Activated CD4-positive, alpha-beta memory T cell treated with anti-CD3 and anti-CD28 coated beads, Interleukin-2, amount 10 ng/mL, durations not matched to agents 7 days and 5 days (primary cell): ENCODE results near the gene ZFYVE19. TPM values are rescaled to one million over a fixed set of nuclear protein-coding genes. Genes with fewer than 3 reads are reported as not detected.
A peak's percentile ranks its signal among the peaks of the same experiment; 100 is the strongest.

ENCODE experiments used
- CTCF ChIA-PET: fragments of 350-600 bp; sonication (Branson Sonifier 250); formaldehyde crosslinking; loops from one replicate; lab custom pipeline; 2021; ENCODE audit warnings: antibody characterized with exemption, inconsistent platforms; lab: Charles Lee
- POLR2A ChIA-PET: fragments of 350-600 bp; sonication (Branson Sonifier 250); formaldehyde crosslinking; loops from one replicate; lab custom pipeline; 2021; ENCODE audit warnings: antibody characterized with exemption; lab: Charles Lee
- DNase-seq: peaks from one replicate; pipeline ENCODE4 v3.0.0-alpha.2; 2020
- H3K27ac Mint-ChIP-seq: one replicate; pipeline ENCODE4 v1.8.0; 2021; ENCODE audit warnings: mild to moderate bottlenecking, mixed read lengths
- H3K27me3 Mint-ChIP-seq: one replicate; pipeline ENCODE4 v1.8.0; 2021; ENCODE audit warnings: mixed read lengths
- H3K36me3 Mint-ChIP-seq: one replicate; pipeline ENCODE4 v1.8.0; 2021; ENCODE audit warnings: low read depth, mixed read lengths
- H3K4me1 Mint-ChIP-seq: one replicate; pipeline ENCODE4 v1.8.0; 2021; ENCODE audit warnings: mixed read lengths
- H3K4me3 Mint-ChIP-seq: one replicate; pipeline ENCODE4 v1.8.0; 2021; ENCODE audit warnings: mild to moderate bottlenecking, mixed read lengths
- H3K9me3 Mint-ChIP-seq: one replicate; pipeline ENCODE4 v1.8.0; 2021; ENCODE audit warnings: mixed read lengths
- total RNA-seq, 2 experiments: library from RNA; stranded (reverse); gene quantifications; one replicate each; pipeline ENCODE4 v1.2.3, GENCODE V29; 2021

ZFYVE19 gene
- total RNA-seq, 2 experiments from 2014 or later, result 27.2 to 29.8 TPM

DNA sequence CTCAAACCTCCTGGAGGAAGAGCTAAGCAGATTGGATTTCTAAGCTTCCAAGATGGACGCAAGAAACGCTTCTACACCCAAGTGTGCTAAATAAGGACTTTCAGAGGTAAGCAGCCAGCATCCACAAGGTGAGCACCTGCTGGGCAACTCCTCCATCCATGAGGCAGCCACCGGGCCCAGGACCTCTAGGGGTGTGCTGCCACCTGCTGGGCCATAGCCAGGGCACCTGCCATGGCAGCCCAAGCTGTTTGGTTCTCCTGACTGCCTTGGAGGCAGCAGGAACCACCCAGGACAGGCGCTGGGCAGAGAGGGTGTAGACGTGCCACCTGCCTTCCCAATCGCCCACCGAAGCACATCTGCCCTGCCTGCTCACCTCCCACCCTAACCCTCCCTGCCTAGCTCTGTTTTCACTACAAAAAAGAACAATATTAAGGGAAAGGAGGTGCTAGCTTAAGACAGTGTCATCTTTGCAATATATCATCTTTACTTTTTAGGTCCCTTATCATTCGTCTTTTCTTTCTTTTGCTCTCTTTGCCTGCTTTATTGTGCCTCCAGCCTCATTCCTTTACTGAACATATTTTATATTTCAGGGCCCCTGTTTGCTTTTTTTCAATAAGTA lies 24.2 kb upstream of the ZFYVE19 start:
- H3K4me3 Mint-ChIP-seq, result no peak overlapping the region

DNA sequence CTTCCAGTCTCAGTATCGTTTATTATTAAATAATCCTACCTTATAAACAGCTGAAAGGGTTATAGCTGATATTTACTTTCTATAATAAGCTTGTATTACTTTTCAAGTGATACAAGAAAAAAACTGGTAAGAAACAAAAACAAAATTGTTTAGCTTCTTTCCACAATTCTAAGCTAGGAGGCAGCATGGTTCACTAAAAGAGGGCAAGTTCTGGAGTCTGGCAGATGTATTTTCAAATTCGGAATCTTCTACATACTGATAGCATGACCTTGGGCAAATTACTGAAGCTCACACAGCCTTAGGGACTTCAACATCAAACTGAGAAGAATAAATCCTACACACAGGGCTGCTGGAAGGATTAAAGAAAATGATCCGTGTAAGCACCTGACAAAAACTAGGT lies 21.7 kb upstream of the ZFYVE19 start:
- Mint-ChIP-seq H3K9me3 (no peaks in the 10 kb centered on the region), H3K27me3 (no peaks in the 10 kb centered on the region), H3K4me1 (peaks cover 26% of the 10 kb centered on the region), H3K4me3 (no peak overlapping the region), H3K27ac (no peak overlapping the region), H3K36me3 (peaks cover 6% of the 10 kb centered on the region)
- DNase-seq, result no peak
- POLR2A ChIA-PET, result interaction anchor here (1.2 to 3.5 kb wide), 2 partner anchors 21 to 22 kb away, joined by 4 to 15 read pairs; partner anchors contain the start of genes DNAJC17, GCHFR and ZFYVE19
- CTCF ChIA-PET, result interaction anchor here (0.6 to 4.1 kb wide), 11 partner anchors 8 to 109 kb away, joined by 3 to 44 read pairs (median 6); partner anchors contain the start of genes GCHFR, RAD51 and VPS18

More for the DNA sequence above, 24.2 kb upstream of the ZFYVE19 start:
- Mint-ChIP-seq H3K36me3 (peaks cover 9% of the 10 kb centered on the region), H3K4me1 (peaks cover 16% of the 10 kb centered on the region), H3K27me3 (no peaks in the 10 kb centered on the region), H3K27ac (no peak overlapping the region), H3K9me3 (no peaks in the 10 kb centered on the region)
- DNase-seq, result peak; percentile 84
- POLR2A ChIA-PET, result interaction anchor here (1.1 to 2.0 kb wide), 8 partner anchors 13 to 213 kb away, joined by 3 to 8 read pairs (median 5); partner anchors contain the start of genes C15orf62, GCHFR, RAD51 and RPUSD2
- CTCF ChIA-PET, result interaction anchor here (0.5 to 4.1 kb wide), 33 partner anchors 9 to 541 kb away, joined by 3 to 44 read pairs (median 6); partner anchors contain the start of genes DNAJC17, GCHFR, RAD51 and RPUSD2

DNA sequence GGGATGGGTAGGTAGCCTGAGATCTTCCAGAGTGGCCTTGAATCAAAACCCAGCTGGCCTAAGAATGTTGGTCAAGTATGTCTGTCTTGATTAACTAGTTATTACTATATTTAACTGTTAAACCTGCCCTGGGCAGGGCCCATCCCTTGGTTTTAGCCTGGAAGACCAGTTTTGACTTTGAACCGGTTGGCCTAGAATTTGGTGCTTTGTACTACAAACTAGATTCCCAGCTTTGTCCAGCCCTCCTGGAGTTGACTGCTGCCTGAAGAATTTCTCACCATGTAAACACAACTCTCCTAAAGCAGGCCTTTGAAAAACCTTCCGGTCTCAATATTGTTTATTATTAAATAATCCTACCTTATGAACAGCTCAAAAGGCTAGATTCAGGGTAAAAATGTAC lies 21.1 kb upstream of the ZFYVE19 start:
- Mint-ChIP-seq H3K4me3 (no peak overlapping the region), H3K27ac (no peak overlapping the region), H3K4me1 (peaks cover 26% of the 10 kb centered on the region), H3K9me3 (no peaks in the 10 kb centered on the region), H3K36me3 (peaks cover 6% of the 10 kb centered on the region), H3K27me3 (no peaks in the 10 kb centered on the region)
- no peak for DNase-seq
- ChIA-PET POLR2A (interaction anchor here (1.4 to 3.5 kb wide), 2 partner anchors 21 to 86 kb away, joined by 3 to 15 read pairs; partner anchors contain the start of genes DNAJC17 and ZFYVE19), CTCF (interaction anchor here (0.6 to 4.1 kb wide), 10 partner anchors 9 to 91 kb away, joined by 3 to 44 read pairs (median 4); partner anchors contain the start of genes DNAJC17, GCHFR, RAD51 and ZFYVE19)

DNA sequence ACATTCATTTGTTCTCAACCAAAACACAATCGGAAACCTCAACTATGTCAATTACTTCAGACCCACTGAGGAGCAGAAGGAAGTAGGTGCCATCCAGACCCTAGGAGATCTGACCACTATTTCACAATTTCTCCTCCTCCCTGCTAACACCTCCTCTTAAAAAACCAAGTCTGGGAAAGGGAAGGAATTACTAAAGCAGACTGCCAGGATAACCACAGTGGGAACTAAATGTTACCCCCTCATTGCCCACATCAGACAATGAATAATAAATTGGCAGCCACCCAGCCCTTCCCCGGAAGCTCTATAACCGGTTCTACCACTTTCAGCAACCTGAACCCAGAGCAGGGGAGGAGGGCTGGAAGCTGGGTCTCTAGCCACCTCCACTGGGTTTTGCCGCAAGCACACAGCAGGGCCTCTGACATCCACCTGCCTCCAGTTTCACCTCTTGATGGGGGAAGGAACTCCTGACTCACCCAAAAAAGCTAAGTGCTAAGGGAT lies 19.5 kb upstream of the ZFYVE19 start:
- Mint-ChIP-seq H3K4me1 (peaks cover 26% of the 10 kb centered on the region), H3K9me3 (no peaks in the 10 kb centered on the region), H3K27ac (peak overlapping the region; percentile 74), H3K27me3 (no peaks in the 10 kb centered on the region), H3K4me3 (no peak overlapping the region), H3K36me3 (peaks cover 13% of the 10 kb centered on the region)
- ChIA-PET POLR2A (interaction anchor here (1.0 to 3.5 kb wide), 5 partner anchors 19 to 218 kb away, joined by 5 to 15 read pairs (median 5); partner anchors contain the start of genes DNAJC17, RAD51, RPUSD2 and ZFYVE19), CTCF (interaction anchor here (0.7 to 3.5 kb wide), 5 partner anchors 9 to 198 kb away, joined by 3 to 15 read pairs (median 3); partner anchors contain the start of gene VPS18)
- peak; percentile 49 for DNase-seq

GRCh38 chr15:40787991-40788390 lies 18.9 kb upstream of the ZFYVE19 start:
- DNase-seq, result no peak
- peaks cover 21% of the 10 kb centered on the region for H3K4me1 Mint-ChIP-seq
- POLR2A ChIA-PET, result interaction anchor here (1.0 to 3.5 kb wide), 5 partner anchors 19 to 219 kb away, joined by 5 to 15 read pairs (median 5); partner anchors contain the start of genes DNAJC17, RAD51, RPUSD2 and ZFYVE19
- CTCF ChIA-PET, result interaction anchor here (0.7 to 3.5 kb wide), 4 partner anchors 10 to 113 kb away, joined by 3 to 15 read pairs (median 4); partner anchors contain the start of gene VPS18
- peaks cover 13% of the 10 kb centered on the region for H3K36me3 Mint-ChIP-seq
- no peaks in the 10 kb centered on the region for H3K27me3 Mint-ChIP-seq
- no peak overlapping the region for H3K4me3 Mint-ChIP-seq
- H3K9me3 Mint-ChIP-seq, result no peaks in the 10 kb centered on the region
- H3K27ac Mint-ChIP-seq, result peak overlapping the region; percentile 74

- Mint-ChIP-seq H3K36me3 (peaks cover 18% of the 10 kb centered on the region), H3K4me3 (no peak overlapping the region), H3K27me3 (no peaks in the 10 kb centered on the region), H3K4me1 (peaks cover 29% of the 10 kb centered on the region), H3K27ac (no peak overlapping the region), H3K9me3 (no peaks in the 10 kb centered on the region)
- ChIA-PET POLR2A (interaction anchor here (1.1 kb wide), 1 partner anchor 17 kb away, joined by 3 read pairs; no protein-coding TSS in a partner anchor), CTCF (interaction anchor here (0.8 to 3.5 kb wide), 2 partner anchors 11 to 109 kb away, joined by 3 to 15 read pairs; no protein-coding TSS in a partner anchor)
- DNase-seq, result no peak
These were observed 17.8 kb upstream of the ZFYVE19 start for GRCh38 chr15:40789119-40789518.

DNA sequence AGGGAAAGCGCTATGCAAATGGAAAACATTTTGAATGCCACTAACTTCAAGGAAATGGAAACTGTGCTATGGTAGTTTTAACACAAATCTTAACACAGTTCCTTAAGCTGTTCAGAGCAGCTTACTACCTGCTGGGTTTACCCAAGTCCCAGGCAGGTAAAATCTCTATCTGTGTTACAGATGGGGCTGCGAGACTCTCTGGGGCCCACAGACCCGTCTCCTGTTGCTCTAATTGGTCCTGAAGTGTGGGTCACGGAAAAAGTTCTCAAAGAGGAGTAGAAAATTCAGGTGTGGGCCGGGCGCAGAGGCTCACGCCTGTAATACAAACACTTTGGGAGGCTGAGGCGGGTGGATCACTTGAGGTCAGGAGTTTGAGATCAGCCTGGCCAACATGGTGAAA lies 16.9 kb upstream of the ZFYVE19 start:
- POLR2A ChIA-PET, result interaction anchor here (1.1 kb wide), 1 partner anchor 16 kb away, joined by 3 read pairs; no protein-coding TSS in a partner anchor
- H3K4me3 Mint-ChIP-seq, result no peak overlapping the region

GRCh38 chr15:40790718-40791117 lies 16.2 kb upstream of the ZFYVE19 start:
- Mint-ChIP-seq H3K4me3 (no peak overlapping the region), H3K4me1 (peaks cover 29% of the 10 kb centered on the region), H3K27me3 (no peaks in the 10 kb centered on the region), H3K27ac (no peak overlapping the region), H3K9me3 (no peaks in the 10 kb centered on the region), H3K36me3 (peaks cover 18% of the 10 kb centered on the region)
- ChIA-PET POLR2A (no interaction called here), CTCF (interaction anchor here (1.3 kb wide), 1 partner anchor 8 kb away, joined by 4 read pairs; no protein-coding TSS in a partner anchor)
- no peak for DNase-seq

More for the DNA sequence above, 16.9 kb upstream of the ZFYVE19 start:
- Mint-ChIP-seq H3K36me3 (peaks cover 18% of the 10 kb centered on the region), H3K27ac (no peak overlapping the region), H3K4me1 (peaks cover 29% of the 10 kb centered on the region), H3K27me3 (no peaks in the 10 kb centered on the region), H3K9me3 (no peaks in the 10 kb centered on the region)
- CTCF ChIA-PET, result interaction anchor here (0.8 to 3.5 kb wide), 2 partner anchors 12 to 110 kb away, joined by 3 to 15 read pairs; no protein-coding TSS in a partner anchor
- DNase-seq, result no peak

GRCh38 chr15:40792394-40792793 lies 14.5 kb upstream of the ZFYVE19 start:
- Mint-ChIP-seq H3K9me3 (no peaks in the 10 kb centered on the region), H3K27me3 (no peaks in the 10 kb centered on the region), H3K27ac (no peak overlapping the region), H3K4me3 (no peak overlapping the region), H3K36me3 (peaks cover 22% of the 10 kb centered on the region), H3K4me1 (peaks cover 22% of the 10 kb centered on the region)
- DNase-seq, result no peak
- CTCF ChIA-PET, result interaction anchor here (0.6 to 2.7 kb wide), 3 partner anchors 10 to 108 kb away, joined by 4 to 10 read pairs (median 5); no protein-coding TSS in a partner anchor
- POLR2A ChIA-PET, result interaction anchor here (1.1 to 1.2 kb wide), 3 partner anchors 13 to 98 kb away, joined by 3 to 5 read pairs (median 4); partner anchors contain the start of genes RAD51 and ZFYVE19

DNA sequence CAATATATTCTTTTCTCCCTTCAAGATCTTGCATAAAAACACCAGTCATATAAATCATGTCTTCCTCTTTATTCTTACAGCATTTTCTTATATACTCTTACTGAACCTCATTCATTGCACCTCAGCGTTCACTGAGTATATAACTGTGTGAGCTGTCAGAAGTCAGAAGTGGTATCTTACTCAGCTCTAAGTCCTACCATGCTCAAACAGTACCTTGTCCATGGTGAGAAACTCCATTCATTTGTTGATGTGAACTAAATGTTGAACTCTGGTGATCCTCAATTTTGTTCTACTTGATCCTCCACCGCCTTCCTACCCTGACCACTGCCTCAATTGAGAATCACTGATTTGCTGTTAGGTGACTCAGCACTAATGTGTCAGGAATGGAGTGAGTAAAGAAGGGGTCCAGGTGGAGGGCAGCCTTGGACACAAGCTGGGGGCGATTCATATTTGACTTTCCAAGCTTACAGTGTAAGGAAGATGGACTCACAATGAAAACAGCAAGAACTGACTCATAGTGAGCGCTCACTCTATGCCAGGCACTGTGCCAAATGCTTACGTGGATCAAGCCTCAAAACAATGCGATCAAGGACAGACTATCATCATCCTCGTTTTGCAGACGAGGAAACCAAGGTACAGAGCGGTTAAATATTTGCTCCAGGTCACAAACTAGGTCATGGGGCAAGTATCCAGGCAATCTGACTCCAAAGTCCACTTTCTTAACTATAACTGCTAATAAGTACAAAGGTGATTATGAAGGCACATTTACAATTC lies 13.5 kb upstream of the ZFYVE19 start:
- H3K36me3 Mint-ChIP-seq, result peaks cover 29% of the 10 kb centered on the region
- H3K4me1 Mint-ChIP-seq, result peaks cover 18% of the 10 kb centered on the region
- CTCF ChIA-PET, result interaction anchor here (0.8 to 2.7 kb wide), 2 partner anchors 11 to 14 kb away, joined by 3 to 10 read pairs; partner anchors contain the start of gene DNAJC17
- H3K27ac Mint-ChIP-seq, result no peak overlapping the region
- no peaks in the 10 kb centered on the region for H3K27me3 Mint-ChIP-seq
- POLR2A ChIA-PET, result interaction anchor here (1.1 to 1.2 kb wide), 3 partner anchors 13 to 99 kb away, joined by 3 to 5 read pairs (median 4); partner anchors contain the start of genes RAD51 and ZFYVE19
- DNase-seq, result no peak
- H3K9me3 Mint-ChIP-seq, result no peaks in the 10 kb centered on the region
- H3K4me3 Mint-ChIP-seq, result no peak overlapping the region

DNA sequence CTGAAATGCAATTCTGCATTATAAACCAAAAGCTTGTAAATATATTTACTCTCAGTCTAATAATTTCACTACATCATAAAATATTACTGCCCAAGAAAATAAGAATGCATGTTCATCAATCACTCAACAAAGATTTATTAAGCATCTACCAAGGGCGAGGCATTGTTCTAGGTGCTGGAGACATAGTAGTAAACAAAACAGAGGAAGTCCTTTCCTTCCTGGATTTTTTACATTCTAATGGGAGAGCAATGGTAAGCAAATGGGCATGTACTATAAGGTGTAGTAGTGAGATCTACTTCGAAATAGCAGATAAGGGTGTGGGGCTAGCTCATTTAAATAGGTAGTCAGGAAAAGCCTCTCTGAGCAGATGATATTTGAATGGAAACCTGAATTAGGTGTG lies 10.8 kb upstream of the ZFYVE19 start:
- Mint-ChIP-seq H3K9me3 (no peaks in the 10 kb centered on the region), H3K27ac (no peak overlapping the region), H3K27me3 (no peaks in the 10 kb centered on the region), H3K4me1 (peaks cover 15% of the 10 kb centered on the region), H3K4me3 (no peak overlapping the region), H3K36me3 (peaks cover 29% of the 10 kb centered on the region)
- POLR2A ChIA-PET, result interaction anchor here (2.1 kb wide), 1 partner anchor 11 kb away, joined by 7 read pairs; the partner anchor contains the start of genes DNAJC17 and ZFYVE19
- CTCF ChIA-PET, result interaction anchor here (1.6 kb wide), 1 partner anchor 13 kb away, joined by 5 read pairs; no protein-coding TSS in a partner anchor
- no peak for DNase-seq
